Right lobe of liver (tissue), 6 donors: Measurements from ENCODE around the gene POLR2I. TPM values are rescaled to one million over a fixed set of nuclear protein-coding genes. Genes with fewer than 3 reads are reported as not detected.

ENCODE experiments used
- ATAC-seq, 4 donors: fragments of 200-7000 bp; cut with Tn5 transposase; one replicate each; pipeline ENCODE4 v1.9.1; 2020; ENCODE audit warnings: mild to moderate bottlenecking in 4 of 4, moderate library complexity in 4 of 4
- DNase-seq, 3 donors: peaks; one replicate each; pipeline ENCODE4 v3.0.0-alpha.2; 2020
- H3K27ac ChIP-seq, 3 donors: fragments of 200-600 bp; one replicate each; pipeline ENCODE4 v1.8.0; 2022
- H3K27me3 ChIP-seq, 2 donors: fragments of 200-600 bp; one replicate each; pipeline ENCODE4 v1.8.0; 2022
- H3K36me3 ChIP-seq, 4 donors: fragments of 200-600 bp; sonication (generic) in 1 of 4; one replicate each; pipeline versions ENCODE4 v1.5.1 to v1.8.0; 2017 to 2022; ENCODE audit warnings: control low read depth in 1 of 4
- H3K4me1 ChIP-seq, 4 donors: fragments of 200-600 bp; sonication (generic) in 1 of 4; one replicate each; pipeline versions ENCODE4 v1.5.1 to v1.8.0; 2017 to 2022; ENCODE audit warnings: control low read depth in 1 of 4
- H3K4me3 ChIP-seq, 3 donors: fragments of 200-600 bp; one replicate each; pipeline ENCODE4 v1.8.0; 2022
- H3K9me3 ChIP-seq, 4 donors: fragments of 200-600 bp; sonication (generic) in 1 of 4; one replicate each; pipeline versions ENCODE4 v1.5.1 to v1.8.0; 2017 to 2022; ENCODE audit warnings: control low read depth in 1 of 4
- CTCF ChIP-seq, 4 donors: fragments of 200-600 bp in 3 of 4; fragments of 450-650 bp in 1 of 4; IDR thresholded peaks; one replicate each; pipeline versions ENCODE4 v1.5.1 to v1.8.0; 2016 to 2022; ENCODE audit warnings: antibody characterized with exemption in 4 of 4, mild to moderate bottlenecking in 2 of 4
- POLR2A ChIP-seq: fragments of 450-650 bp; IDR thresholded peaks from one replicate; pipeline ENCODE4 v1.6.1; 2017; ENCODE audit warnings: antibody characterized with exemption, mild to moderate bottlenecking
- WGBS: methylation state at CpG from one replicate; pipeline ENCODE4 v1.1.6; 2018; ENCODE audit warnings: low coverage, low lambda C conversion rate; ENCODE audit not compliant: insufficient coverage; ENCODE audit errors: missing lambda C conversion rate; 5-methylcytosine and 5-hydroxymethylcytosine counted together
- intact Hi-C, 2 donors: fragments of 100-400 bp; cut with DNase I; formaldehyde crosslinking; loops; one replicate each; pipeline versions ENCODE4 v1.11.2 to v1.14.1; 2022
- total RNA-seq, 6 experiments: library from RNA; depleted of rRNA in 2 of 6; stranded (reverse); fragments of >200 nt in 2 of 6; fragmentation: NEBNext Ultra II Directional in 3 of 6; extraction: Animal tissue kit (Norgen Biotek cat#: 25700) in 3 of 6; gene quantifications; one replicate each; pipeline versions ENCODE4 v1.1.0 to v1.2.4, GENCODE V29; 2016 to 2023
- donor health status: DM: no; HTN: yes; CAD: no.
- donor health status: DM: no; HTN: no; CAD: no.
- donor health status: DM: no; HTN: no; CAD: no.
- donor health status: DM: no; HTN: yes; CAD: no.
- donor health status: DM: no; HTN: yes; CAD: no.

The POLR2I gene
- total RNA-seq, 6 experiments from 2014 or later, result 27.3 to 34.4 (median 29.9) TPM

GRCh38 chr19:36100476-36100875 is 14.2 kb downstream of the POLR2I start:
- no peaks in the 10 kb centered on the region for H3K27me3 ChIP-seq
- no peaks in the 10 kb centered on the region for H3K9me3 ChIP-seq
- no peaks in the 10 kb centered on the region for H3K36me3 ChIP-seq
- DNase-seq (no peak), ATAC-seq (peak in 1 of 4 donors; percentile 14)
- no peak overlapping the region for H3K27ac ChIP-seq
- 60% methylated on average over 4 of the region's 5 CpGs for WGBS
- H3K4me3 ChIP-seq, result no peak overlapping the region
- TF ChIP-seq POLR2A (no peak), CTCF (IDR thresholded peaks at IDR 0.05) (no peak)
- H3K4me1 ChIP-seq, result no peaks in the 10 kb centered on the region
- intact Hi-C loops, result no loop called here

GRCh38 chr19:36099166-36099785 is 15.4 kb downstream of the POLR2I start:
- TF ChIP-seq POLR2A (no peak), CTCF (IDR thresholded peaks at IDR 0.05) (no peak)
- H3K4me1 ChIP-seq, result no peaks in the 10 kb centered on the region
- ATAC-seq (no peak), DNase-seq (no peak)
- H3K27me3 ChIP-seq, result no peaks in the 10 kb centered on the region
- 83% methylated on average over 7 of the region's 19 CpGs for WGBS
- H3K27ac ChIP-seq, result no peak overlapping the region
- H3K9me3 ChIP-seq, result no peaks in the 10 kb centered on the region
- H3K4me3 ChIP-seq, result no peak overlapping the region
- intact Hi-C loops, result no loop called here
- no peaks in the 10 kb centered on the region for H3K36me3 ChIP-seq

GRCh38 chr19:36097036-36097435 is 17.6 kb downstream of the POLR2I start:
- no peak for ATAC-seq

GRCh38 chr19:36093687-36094086 is 21.0 kb downstream of the POLR2I start:
- no peak for TF ChIP-seq CTCF (IDR thresholded peaks at IDR 0.05)
- no peak for TF ChIP-seq POLR2A
- H3K27ac ChIP-seq, result no peak overlapping the region
- no peaks in the 10 kb centered on the region for H3K9me3 ChIP-seq
- no peaks in the 10 kb centered on the region for H3K4me1 ChIP-seq
- DNase-seq (no peak), ATAC-seq (no peak)
- WGBS, result 74% methylated on average over 6 of the region's 6 CpGs
- no peaks in the 10 kb centered on the region for H3K27me3 ChIP-seq
- no peak overlapping the region for H3K4me3 ChIP-seq
- no peaks in the 10 kb centered on the region for H3K36me3 ChIP-seq
- intact Hi-C loops, result no loop called here

More at GRCh38 chr19:36097036-36097435, 17.6 kb downstream of the POLR2I start:
- Histone ChIP-seq H3K4me3 (no peak overlapping the region), H3K27me3 (no peaks in the 10 kb centered on the region), H3K27ac (no peak overlapping the region), H3K4me1 (no peaks in the 10 kb centered on the region), H3K9me3 (no peaks in the 10 kb centered on the region), H3K36me3 (no peaks in the 10 kb centered on the region)
- WGBS, result 96% methylated on average over 5 of the region's 6 CpGs
- intact Hi-C loops, result no loop called here
- no peak for DNase-seq
- TF ChIP-seq POLR2A (no peak), CTCF (IDR thresholded peaks at IDR 0.05) (no peak)
